ENCODE data around the gene RANGAP1. TPM values are rescaled to one million over a fixed set of nuclear protein-coding genes. Genes with fewer than 3 reads are reported as not detected.
A peak's percentile ranks its signal among the peaks of the same experiment; 100 is the strongest.

RANGAP1 gene
- total RNA-seq, 4 donors from 2014 or later = 35.5 to 42.7 (median 38.8) TPM

DNA sequence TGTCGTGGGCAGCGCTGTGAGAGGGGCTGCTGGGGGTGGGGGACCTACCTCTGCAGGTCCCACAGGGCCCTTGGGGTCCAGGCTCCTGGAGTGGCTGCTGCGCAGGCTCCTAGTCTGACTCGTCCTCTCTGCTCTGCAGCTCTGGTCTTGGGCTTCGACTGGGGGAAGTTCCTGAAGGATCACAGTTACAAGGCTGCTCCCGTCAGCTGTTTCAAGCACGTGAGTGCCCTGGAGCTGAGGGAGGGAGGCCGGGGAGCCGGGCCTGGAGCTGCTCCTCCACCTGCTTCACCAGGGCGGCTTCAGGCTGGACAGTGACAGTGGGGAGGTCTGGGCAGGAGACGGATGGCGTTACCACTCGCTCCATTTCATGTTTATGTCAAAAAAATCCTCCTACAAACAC is 69.0 kb downstream of the RANGAP1 start:
- Histone ChIP-seq H3K4me1 (no peaks in the 10 kb centered on the region), H3K9me3 (no peaks in the 10 kb centered on the region), H3K36me3 (peaks cover 13 to 25% of the 10 kb centered on the region in 2 donors), H3K27me3 (no peaks in the 10 kb centered on the region), H3K27ac (peak overlapping the region; percentile 42 to 54 (median 53)), H3K4me3 (replicated peaks in 1 of 3) (no peak overlapping the region)
- intact Hi-C loops (cut with DNase I) = no loop called here
- 84 to 88% methylated on average over 9 of the region's 13 CpGs for WGBS, 2 donors
- DNase-seq = no peak
- TF ChIP-seq, protein P1, sequence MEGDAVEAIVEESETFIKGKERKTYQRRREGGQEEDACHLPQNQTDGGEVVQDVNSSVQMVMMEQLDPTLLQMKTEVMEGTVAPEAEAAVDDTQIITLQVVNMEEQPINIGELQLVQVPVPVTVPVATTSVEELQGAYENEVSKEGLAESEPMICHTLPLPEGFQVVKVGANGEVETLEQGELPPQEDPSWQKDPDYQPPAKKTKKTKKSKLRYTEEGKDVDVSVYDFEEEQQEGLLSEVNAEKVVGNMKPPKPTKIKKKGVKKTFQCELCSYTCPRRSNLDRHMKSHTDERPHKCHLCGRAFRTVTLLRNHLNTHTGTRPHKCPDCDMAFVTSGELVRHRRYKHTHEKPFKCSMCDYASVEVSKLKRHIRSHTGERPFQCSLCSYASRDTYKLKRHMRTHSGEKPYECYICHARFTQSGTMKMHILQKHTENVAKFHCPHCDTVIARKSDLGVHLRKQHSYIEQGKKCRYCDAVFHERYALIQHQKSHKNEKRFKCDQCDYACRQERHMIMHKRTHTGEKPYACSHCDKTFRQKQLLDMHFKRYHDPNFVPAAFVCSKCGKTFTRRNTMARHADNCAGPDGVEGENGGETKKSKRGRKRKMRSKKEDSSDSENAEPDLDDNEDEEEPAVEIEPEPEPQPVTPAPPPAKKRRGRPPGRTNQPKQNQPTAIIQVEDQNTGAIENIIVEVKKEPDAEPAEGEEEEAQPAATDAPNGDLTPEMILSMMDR (IDR thresholded peaks at IDR 0.05) = no peak
- no peak for TF ChIP-seq POLR2A (IDR thresholded peaks at IDR 0.05)

DNA sequence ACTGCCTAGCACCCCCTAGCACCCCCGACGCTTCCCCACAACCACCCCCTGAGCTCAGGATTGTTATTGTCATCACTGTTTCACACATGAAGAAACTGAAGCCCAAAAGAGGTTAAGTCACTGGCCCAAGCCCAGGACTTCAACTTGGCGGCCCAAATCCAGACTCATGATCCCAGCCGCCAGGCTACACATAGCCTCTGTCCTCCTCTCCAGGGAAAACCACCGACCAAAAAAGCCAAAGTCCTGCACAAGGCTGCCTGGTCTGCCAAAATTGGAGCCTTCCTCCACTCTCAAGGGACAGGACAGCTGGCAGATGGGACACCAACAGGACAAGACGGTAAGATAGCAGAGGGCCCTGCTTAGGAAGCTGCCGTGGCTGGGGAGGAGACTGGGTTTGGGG is 70.1 kb downstream of the RANGAP1 start:
- DNase-seq = no peak
- 88 to 93% methylated on average over 7 of the region's 7 CpGs for WGBS, 2 donors
- intact Hi-C loops (cut with DNase I) = no loop called here
- no peak overlapping the region for H3K4me3 ChIP-seq (replicated peaks in 1 of 3)
- peaks cover 8 to 17% of the 10 kb centered on the region in 2 donors for H3K36me3 ChIP-seq
- H3K9me3 ChIP-seq = no peaks in the 10 kb centered on the region
- no peak for TF ChIP-seq POLR2A (IDR thresholded peaks at IDR 0.05)
- TF ChIP-seq, protein P1 (IDR thresholded peaks at IDR 0.05) = no peak
- H3K27me3 ChIP-seq = no peaks in the 10 kb centered on the region
- no peaks in the 10 kb centered on the region for H3K4me1 ChIP-seq
- H3K27ac ChIP-seq = no peak overlapping the region

DNA sequence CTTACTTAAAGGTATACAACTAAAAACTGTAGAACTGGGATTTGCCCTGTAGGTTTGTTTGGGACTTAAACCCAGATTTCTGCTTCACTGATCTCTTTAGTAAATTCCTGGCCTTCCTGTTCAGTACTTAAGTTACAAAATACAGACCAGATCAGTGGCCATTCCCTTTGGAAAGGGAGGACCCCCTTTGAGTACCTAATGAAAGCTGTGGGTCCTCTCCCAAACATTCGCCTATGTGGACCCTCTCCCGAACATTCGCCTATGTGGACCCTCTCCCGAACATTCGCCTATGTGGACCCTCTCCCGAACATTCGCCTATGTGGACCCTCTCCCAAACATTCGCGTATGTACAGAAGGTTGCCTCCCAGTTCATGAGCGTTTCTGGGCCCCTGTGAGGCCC is 70.6 kb downstream of the RANGAP1 start:
- intact Hi-C loops (cut with DNase I) = no loop called here
- no peaks in the 10 kb centered on the region for H3K27me3 ChIP-seq
- 95 to 98% methylated on average over 10 of the region's 10 CpGs for WGBS, 2 donors
- peaks cover 8 to 15% of the 10 kb centered on the region in 2 donors for H3K36me3 ChIP-seq
- H3K27ac ChIP-seq = no peak overlapping the region
- no peaks in the 10 kb centered on the region for H3K9me3 ChIP-seq
- no peak for TF ChIP-seq POLR2A (IDR thresholded peaks at IDR 0.05)
- TF ChIP-seq, protein P1 (IDR thresholded peaks at IDR 0.05) = no peak
- no peaks in the 10 kb centered on the region for H3K4me1 ChIP-seq
- DNase-seq = no peak
- H3K4me3 ChIP-seq (replicated peaks in 1 of 3) = no peak overlapping the region

DNA sequence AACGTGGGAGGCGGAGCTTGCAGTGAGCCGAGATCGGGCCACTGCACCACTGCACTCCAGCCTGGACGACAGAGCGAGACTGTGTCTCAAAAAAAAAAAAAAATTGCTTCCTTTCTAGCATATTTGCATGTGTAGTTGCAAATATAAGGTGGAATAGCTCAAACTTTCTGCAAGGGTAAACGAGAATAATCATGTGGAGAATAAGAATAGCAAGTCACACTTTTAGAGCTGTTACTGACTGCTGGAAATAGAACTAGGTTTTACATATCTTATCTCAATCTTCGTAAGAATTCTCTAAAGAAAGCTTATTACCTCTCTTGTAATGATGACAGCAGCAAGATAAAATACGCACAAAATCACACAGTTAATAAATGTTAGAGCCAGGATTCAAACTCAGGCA is 79.3 kb downstream of the RANGAP1 start:
- H3K4me1 ChIP-seq = peaks cover 4 to 7% of the 10 kb centered on the region in 2 donors
- no peak for TF ChIP-seq POLR2A (IDR thresholded peaks at IDR 0.05)
- TF ChIP-seq, protein P1 (IDR thresholded peaks at IDR 0.05) = no peak
- H3K4me3 ChIP-seq (replicated peaks in 1 of 3) = no peak overlapping the region
- H3K27ac ChIP-seq = no peak overlapping the region
- H3K9me3 ChIP-seq = no peaks in the 10 kb centered on the region
- peaks cover 0 to 4% of the 10 kb centered on the region in 2 donors for H3K36me3 ChIP-seq
- DNase-seq = no peak
- WGBS, 2 donors = 94% methylated on average over 9 of the region's 9 CpGs
- intact Hi-C loops (cut with DNase I) = no loop called here
- H3K27me3 ChIP-seq = no peaks in the 10 kb centered on the region

DNA sequence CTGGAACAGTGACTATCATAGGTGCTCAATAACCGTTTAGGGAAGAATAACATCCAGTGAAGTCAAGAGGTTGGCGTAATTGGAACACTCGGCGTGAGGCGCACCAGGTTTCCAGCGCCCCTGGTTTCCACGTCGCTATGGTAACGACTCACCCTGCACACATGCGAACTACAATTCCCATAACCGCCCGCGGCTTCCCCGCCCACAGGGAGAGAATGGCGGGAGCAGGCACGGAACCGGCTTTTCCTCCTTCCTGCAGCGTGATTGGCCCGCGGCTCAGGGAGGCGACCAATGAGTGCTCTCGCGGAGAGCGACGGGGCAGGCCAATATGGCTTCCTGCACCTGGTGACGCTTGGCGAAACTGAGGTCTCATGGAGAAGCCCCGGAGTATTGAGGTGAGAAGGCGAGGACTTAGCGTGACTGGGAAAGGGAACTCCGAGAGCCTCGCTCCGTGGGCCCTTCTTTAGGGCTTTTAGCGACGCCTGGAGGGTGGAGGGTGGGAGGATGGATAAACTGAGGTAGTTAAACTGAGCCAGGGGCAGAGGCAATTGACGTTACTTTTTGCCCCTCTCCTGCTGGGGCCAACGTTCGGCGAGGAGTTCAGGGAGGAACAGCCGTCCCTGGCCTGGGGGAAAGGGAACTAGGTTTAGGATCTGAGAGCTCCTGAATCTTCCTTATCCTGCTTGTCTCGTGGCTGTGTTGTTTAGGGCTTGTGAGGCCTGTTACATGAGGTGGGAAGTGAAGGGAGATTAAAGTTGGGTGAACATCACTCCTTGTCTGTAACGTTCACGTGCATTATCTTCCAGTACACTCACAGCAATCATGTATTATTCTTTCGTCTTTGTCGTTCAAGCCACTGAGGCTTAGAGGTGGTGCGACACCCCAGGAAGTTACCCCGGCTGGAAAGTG is 80.7 kb downstream of the RANGAP1 start, which contains the start of gene L3MBTL2:
Gene L3MBTL2 (plus strand): TSS at position 321 of the 909 bp plus-strand sequence. CDS start 51 bp downstream, at position 372.
- Histone ChIP-seq H3K4me1 (peaks cover 4 to 7% of the 10 kb centered on the region in 2 donors), H3K27me3 (no peaks in the 10 kb centered on the region), H3K9me3 (no peaks in the 10 kb centered on the region), H3K27ac (peak within 1 kb of the TSS in 1 of 3 donors; percentile 69), H3K4me3 (replicated peaks in 1 of 3) (peak within 1 kb of the TSS; percentile 69 to 91 (median 70)), H3K36me3 (no peaks in the 10 kb centered on the region)
- intact Hi-C loops (cut with DNase I) = no loop called here
- peak in 1 of 2 donors; percentile 50 for TF ChIP-seq POLR2A (IDR thresholded peaks at IDR 0.05)
- TF ChIP-seq, protein P1 (IDR thresholded peaks at IDR 0.05) = no peak
- peak; percentile 97 for DNase-seq
- 2 to 3% methylated on average over 20 to 46 of the region's 47 CpGs for WGBS, 2 donors

All from thyroid gland (tissue), 4 donors.